ENCODE results near the gene XKR7.
"Not testable (repeated sequence)": the region's sequence is repeated elsewhere in the genome, so short reads cannot be mapped to it uniquely, and the experiment has no call there.

XKR7 gene

DNA sequence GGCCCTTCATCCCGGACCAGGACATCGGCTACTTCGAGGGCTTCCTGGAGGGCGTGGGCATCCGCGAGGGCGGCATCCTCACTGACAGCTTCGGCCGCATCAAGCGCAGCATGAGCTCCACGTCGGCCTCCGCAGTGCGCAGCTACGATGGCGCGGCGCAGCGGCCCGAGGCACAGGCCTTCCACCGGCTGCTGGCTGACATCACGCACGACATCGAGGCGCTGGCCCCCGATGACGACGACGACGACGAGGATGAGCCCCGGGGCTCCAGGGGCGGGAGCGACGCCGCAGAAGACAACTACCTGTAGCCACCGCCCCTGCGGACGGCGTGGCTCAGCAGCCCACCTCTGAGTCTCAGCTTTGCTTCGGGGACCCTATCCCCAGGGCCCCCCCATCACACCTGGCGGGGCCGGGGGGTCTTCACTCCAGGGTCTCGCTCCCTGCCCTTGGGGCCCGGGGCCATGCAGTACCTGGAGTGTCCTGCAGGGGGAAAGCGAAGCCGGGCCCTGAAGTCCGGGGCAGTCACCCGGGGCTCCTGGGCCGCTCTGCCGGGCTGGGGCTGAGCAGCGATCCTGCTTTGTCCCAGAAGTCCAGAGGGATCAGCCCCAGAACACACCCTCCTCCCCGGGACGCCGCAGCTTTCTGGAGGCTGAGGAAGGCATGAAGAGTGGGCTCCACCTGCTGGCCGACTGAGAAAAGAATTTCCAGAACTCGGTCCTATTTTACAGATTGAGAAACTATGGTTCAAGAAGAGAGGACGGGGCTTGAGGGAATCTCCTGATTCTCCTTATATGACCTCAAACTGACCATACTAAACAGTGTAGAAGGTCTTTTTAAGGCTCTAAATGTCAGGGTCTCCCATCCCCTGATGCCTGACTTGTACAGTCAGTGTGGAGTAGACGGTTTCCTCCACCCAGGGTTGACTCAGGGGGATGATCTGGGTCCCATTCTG lies 63.3 kb downstream of the XKR7 start:
- no peaks in the 10 kb centered on the region for H3K36me3 ChIP-seq (ENCODE audit: control insufficient read depth, insufficient read depth, low read length)
- H3K9ac ChIP-seq (ENCODE audit: low read length): no peak overlapping the region

DNA sequence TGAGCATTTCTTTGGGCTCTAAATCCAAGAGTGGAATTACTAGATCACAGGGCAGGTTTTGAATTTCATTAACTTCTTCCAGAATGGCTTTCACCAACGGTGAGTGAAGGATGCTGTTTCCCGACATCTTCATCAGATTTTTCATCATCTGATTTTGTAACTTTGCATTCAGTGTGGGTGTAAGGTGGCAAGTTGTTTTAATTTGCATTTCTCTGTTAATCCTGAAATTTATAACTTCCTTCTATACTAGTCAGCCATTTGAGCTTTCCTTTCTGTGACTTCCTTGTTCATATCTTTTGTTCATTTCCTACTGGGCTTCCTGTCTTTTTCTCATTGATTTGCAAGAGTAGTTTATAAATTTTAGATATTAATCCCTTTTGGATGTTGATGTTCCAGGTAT lies 65.4 kb downstream of the XKR7 start:
- Histone ChIP-seq H3K9me3 (ENCODE audit: control insufficient read depth, insufficient read depth, low read depth, low read length) (peaks cover 7% of the 10 kb centered on the region; the same call in 1 of the 2 replicates), H3K4me3 (ENCODE audit: low read depth, low read length) (no peak overlapping the region), H3K36me3 (ENCODE audit: control insufficient read depth, insufficient read depth, low read length) (no peaks in the 10 kb centered on the region), H3K9ac (ENCODE audit: low read length) (no peak overlapping the region), H3K27ac (ENCODE audit: low read depth, low read length) (no peak overlapping the region), H3K27me3 (ENCODE audit: control insufficient read depth, insufficient read depth, low read length) (no peaks in the 10 kb centered on the region), H3K4me1 (ENCODE audit: control insufficient read depth, insufficient read depth, low read length) (peaks cover 4% of the 10 kb centered on the region; the same call in 1 of the 2 replicates)

More for the DNA sequence above, 63.3 kb downstream of the XKR7 start:
- Histone ChIP-seq H3K4me3 (ENCODE audit: low read depth, low read length) (peak overlapping the region; percentile 31), H3K4me1 (ENCODE audit: control insufficient read depth, insufficient read depth, low read length) (peaks cover 4% of the 10 kb centered on the region; the same call in 1 of the 2 replicates), H3K27me3 (ENCODE audit: control insufficient read depth, insufficient read depth, low read length) (no peaks in the 10 kb centered on the region), H3K27ac (ENCODE audit: low read depth, low read length) (no peak overlapping the region), H3K9me3 (ENCODE audit: control insufficient read depth, insufficient read depth, low read depth, low read length) (no peaks in the 10 kb centered on the region)

DNA sequence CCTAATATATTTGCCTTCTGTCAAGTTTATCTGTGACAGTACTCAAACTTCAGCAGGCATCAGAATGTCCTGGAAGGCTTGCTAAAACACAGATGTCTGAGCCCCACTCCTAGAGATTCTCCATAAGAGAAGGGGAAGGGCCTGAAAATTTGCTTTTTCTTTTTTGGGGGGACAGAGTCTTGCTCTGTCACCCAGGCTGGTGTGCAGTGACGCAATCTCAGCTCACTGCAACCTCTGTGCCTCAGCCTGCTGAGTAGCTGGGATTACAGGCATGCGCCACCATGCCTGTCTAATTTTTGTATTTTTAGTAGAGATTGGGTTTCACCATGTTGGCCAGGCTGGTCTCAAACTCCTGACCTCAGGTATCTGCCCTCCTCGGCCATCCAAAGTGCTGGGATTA lies 65.8 kb downstream of the XKR7 start:
- H3K4me3 ChIP-seq (ENCODE audit: low read depth, low read length); H3K9ac ChIP-seq (ENCODE audit: low read length); H3K9me3 ChIP-seq (ENCODE audit: control insufficient read depth, insufficient read depth, low read depth, low read length); H3K27ac ChIP-seq (ENCODE audit: low read depth, low read length); H3K27me3 ChIP-seq (ENCODE audit: control insufficient read depth, insufficient read depth, low read length); H3K36me3 ChIP-seq (ENCODE audit: control insufficient read depth, insufficient read depth, low read length); H3K4me1 ChIP-seq (ENCODE audit: control insufficient read depth, insufficient read depth, low read length): not testable (repeated sequence)

DNA sequence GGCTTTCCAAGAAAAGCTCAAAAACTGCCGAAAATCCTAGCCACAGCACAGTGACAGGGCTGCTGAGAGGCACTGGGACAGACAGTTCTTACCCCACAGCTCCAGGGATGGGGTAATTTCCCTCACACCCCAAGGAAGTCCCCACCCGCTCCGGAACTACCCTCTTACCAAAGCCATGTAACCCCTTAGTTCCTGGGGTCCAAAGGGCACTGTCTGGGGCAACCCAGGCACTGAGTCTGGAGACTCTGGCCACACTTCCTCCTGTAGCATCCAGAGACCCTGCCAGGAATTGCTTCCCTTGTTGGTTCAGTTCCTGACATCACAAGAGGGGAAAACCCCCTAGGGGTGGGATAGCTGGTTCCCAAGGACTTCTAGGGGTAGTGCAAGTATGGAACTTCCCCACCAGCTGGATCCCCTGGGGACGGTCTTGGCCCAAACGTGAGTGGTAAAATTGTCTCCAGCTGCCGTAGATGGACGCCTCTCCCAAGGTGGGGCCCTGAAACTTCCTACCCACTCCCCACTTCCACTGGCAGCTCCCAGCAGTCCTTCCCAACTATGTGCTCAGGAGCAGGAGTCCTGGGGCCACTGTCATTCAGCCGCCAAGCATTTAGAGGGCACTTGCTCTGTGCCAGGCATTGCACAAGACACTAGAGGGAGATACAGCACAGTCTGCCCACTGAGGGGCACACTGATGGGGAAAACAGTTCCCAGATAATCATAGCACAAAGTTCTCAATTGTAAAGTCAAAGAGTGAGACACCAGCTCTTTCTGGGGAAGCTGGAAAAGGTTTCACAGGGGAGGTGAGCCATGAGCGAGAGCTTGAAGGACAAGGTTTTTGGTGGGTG lies 66.9 kb downstream of the XKR7 start:
- no peak overlapping the region for H3K4me3 ChIP-seq (ENCODE audit: low read depth, low read length)
- no peak overlapping the region for H3K9ac ChIP-seq (ENCODE audit: low read length)
- H3K4me1 ChIP-seq (ENCODE audit: control insufficient read depth, insufficient read depth, low read length): peaks cover under 1% of the 10 kb centered on the region; the same call in 1 of the 2 replicates
- H3K27me3 ChIP-seq (ENCODE audit: control insufficient read depth, insufficient read depth, low read length): no peaks in the 10 kb centered on the region
- no peaks in the 10 kb centered on the region for H3K36me3 ChIP-seq (ENCODE audit: control insufficient read depth, insufficient read depth, low read length)
- no peak overlapping the region for H3K27ac ChIP-seq (ENCODE audit: low read depth, low read length)
- peaks cover 9% of the 10 kb centered on the region; the same call in 1 of the 2 replicates for H3K9me3 ChIP-seq (ENCODE audit: control insufficient read depth, insufficient read depth, low read depth, low read length)

DNA sequence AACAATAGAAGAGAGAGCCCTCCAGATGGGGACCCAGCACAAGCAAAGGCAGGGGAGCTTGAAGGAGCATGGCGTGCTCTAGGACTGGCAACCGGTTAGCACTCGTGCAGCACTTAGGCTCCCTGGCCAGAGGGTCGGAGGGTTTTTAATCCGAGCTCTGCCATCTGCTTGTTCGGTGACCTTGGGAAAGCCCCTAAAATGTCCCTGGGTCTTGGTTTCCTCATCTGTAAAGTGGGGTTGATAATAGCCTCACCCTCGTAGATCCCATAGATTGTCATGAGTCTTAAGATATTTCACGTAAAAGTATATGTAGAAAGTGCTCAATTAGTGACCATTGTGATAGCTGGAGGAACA lies 67.5 kb downstream of the XKR7 start:
- Histone ChIP-seq H3K27ac (ENCODE audit: low read depth, low read length) (no peak overlapping the region), H3K4me3 (ENCODE audit: low read depth, low read length) (no peak overlapping the region), H3K4me1 (ENCODE audit: control insufficient read depth, insufficient read depth, low read length) (peaks cover 6% of the 10 kb centered on the region; the same call in 1 of the 2 replicates)

DNA sequence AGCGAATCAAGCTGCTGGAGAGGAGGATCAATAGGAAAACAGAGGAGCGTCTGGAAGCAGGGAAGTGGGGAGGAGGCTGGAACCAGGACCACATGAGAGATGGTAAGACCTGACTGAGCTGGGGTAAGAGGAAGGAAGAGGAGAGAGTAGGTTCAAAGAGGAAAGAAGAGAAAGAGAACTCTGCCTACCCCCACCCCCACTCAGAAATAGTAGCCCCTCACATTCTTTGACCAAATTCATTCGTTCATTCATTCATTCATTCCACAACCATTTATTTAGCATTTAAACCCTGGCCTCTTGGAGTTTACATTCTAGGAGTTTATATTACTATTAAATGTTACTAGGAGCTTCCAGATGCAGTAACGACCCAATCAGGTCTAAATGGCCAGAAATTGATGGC lies 68.3 kb downstream of the XKR7 start:
- Histone ChIP-seq H3K4me1 (ENCODE audit: control insufficient read depth, insufficient read depth, low read length) (peaks cover 13% of the 10 kb centered on the region), H3K27ac (ENCODE audit: low read depth, low read length) (no peak overlapping the region), H3K9me3 (ENCODE audit: control insufficient read depth, insufficient read depth, low read depth, low read length) (peaks cover 9% of the 10 kb centered on the region; the same call in 1 of the 2 replicates), H3K27me3 (ENCODE audit: control insufficient read depth, insufficient read depth, low read length) (no peaks in the 10 kb centered on the region), H3K4me3 (ENCODE audit: low read depth, low read length) (no peak overlapping the region), H3K9ac (ENCODE audit: low read length) (no peak overlapping the region), H3K36me3 (ENCODE audit: control insufficient read depth, insufficient read depth, low read length) (no peaks in the 10 kb centered on the region)

More for the DNA sequence above, 67.5 kb downstream of the XKR7 start:
- H3K36me3 ChIP-seq (ENCODE audit: control insufficient read depth, insufficient read depth, low read length): no peaks in the 10 kb centered on the region
- H3K27me3 ChIP-seq (ENCODE audit: control insufficient read depth, insufficient read depth, low read length): no peaks in the 10 kb centered on the region
- no peak overlapping the region for H3K9ac ChIP-seq (ENCODE audit: low read length)
- H3K9me3 ChIP-seq (ENCODE audit: control insufficient read depth, insufficient read depth, low read depth, low read length): peaks cover 9% of the 10 kb centered on the region; the same call in 1 of the 2 replicates

DNA sequence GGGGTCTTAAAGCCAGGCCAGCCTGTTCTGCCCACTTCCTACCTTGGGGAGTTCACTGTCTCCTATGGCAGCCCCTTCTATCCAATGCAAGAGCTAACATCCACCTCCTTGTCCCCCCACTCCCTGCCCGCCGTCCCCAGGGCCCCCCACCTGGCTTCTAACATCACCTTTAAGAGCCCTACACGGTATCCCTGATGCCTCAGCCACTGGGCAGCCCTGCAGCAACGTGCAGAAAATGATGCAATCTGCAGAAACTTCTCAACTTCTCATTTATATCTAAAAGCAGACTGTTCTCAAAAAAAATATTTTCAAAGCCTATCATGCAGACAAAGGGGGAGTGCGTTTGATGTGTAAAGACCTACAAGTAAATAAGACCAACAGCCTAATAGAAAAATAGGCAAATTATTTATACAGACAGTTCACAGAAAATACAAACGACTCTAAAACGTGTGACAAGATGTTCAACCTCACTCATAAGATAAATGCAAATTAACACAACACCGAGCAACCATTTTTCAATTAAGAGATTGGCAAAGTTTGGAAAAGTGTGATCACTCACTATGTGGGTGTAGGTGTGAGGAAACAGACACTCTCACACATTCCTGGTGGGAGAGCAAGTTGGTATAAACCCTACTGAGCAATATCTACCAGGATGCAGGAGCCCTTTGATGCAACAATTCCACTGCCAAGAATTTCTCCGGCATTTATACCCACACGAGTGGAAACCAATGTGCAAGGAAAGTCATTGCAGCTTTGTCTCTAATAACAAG lies 69.0 kb downstream of the XKR7 start:
- H3K36me3 ChIP-seq (ENCODE audit: control insufficient read depth, insufficient read depth, low read length): no peaks in the 10 kb centered on the region
- H3K27me3 ChIP-seq (ENCODE audit: control insufficient read depth, insufficient read depth, low read length): no peaks in the 10 kb centered on the region
- no peak overlapping the region for H3K27ac ChIP-seq (ENCODE audit: low read depth, low read length)
- H3K9me3 ChIP-seq (ENCODE audit: control insufficient read depth, insufficient read depth, low read depth, low read length): peaks cover 9% of the 10 kb centered on the region; the same call in 1 of the 2 replicates
- peaks cover 13% of the 10 kb centered on the region for H3K4me1 ChIP-seq (ENCODE audit: control insufficient read depth, insufficient read depth, low read length)
- no peak overlapping the region for H3K9ac ChIP-seq (ENCODE audit: low read length)
- H3K4me3 ChIP-seq (ENCODE audit: low read depth, low read length): no peak overlapping the region

DNA sequence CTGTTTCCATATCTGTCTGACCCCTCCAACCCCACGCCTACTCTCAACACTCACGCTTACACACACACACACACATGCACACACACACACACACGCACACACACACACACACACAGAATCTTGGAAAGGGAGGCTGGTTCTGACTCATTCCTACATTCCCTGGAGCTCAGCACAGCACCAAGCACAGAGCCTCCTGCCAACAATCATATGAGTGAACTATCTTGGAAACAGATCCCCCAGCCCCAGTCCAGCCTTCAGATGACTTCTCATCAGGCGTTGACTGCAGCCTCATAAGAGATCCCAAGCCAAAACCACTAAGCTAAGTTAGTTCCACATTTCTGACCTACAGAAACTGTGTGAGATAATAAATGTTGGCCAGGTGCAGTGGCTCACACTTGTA lies 70.0 kb downstream of the XKR7 start:
- H3K9ac ChIP-seq (ENCODE audit: low read length): no peak overlapping the region
- no peaks in the 10 kb centered on the region for H3K27me3 ChIP-seq (ENCODE audit: control insufficient read depth, insufficient read depth, low read length)
- no peak overlapping the region for H3K4me3 ChIP-seq (ENCODE audit: low read depth, low read length)
- no peaks in the 10 kb centered on the region for H3K36me3 ChIP-seq (ENCODE audit: control insufficient read depth, insufficient read depth, low read length)
- H3K9me3 ChIP-seq (ENCODE audit: control insufficient read depth, insufficient read depth, low read depth, low read length): peaks cover 9% of the 10 kb centered on the region; the same call in 1 of the 2 replicates
- peaks cover 13% of the 10 kb centered on the region for H3K4me1 ChIP-seq (ENCODE audit: control insufficient read depth, insufficient read depth, low read length)
- H3K27ac ChIP-seq (ENCODE audit: low read depth, low read length): no peak overlapping the region

DNA sequence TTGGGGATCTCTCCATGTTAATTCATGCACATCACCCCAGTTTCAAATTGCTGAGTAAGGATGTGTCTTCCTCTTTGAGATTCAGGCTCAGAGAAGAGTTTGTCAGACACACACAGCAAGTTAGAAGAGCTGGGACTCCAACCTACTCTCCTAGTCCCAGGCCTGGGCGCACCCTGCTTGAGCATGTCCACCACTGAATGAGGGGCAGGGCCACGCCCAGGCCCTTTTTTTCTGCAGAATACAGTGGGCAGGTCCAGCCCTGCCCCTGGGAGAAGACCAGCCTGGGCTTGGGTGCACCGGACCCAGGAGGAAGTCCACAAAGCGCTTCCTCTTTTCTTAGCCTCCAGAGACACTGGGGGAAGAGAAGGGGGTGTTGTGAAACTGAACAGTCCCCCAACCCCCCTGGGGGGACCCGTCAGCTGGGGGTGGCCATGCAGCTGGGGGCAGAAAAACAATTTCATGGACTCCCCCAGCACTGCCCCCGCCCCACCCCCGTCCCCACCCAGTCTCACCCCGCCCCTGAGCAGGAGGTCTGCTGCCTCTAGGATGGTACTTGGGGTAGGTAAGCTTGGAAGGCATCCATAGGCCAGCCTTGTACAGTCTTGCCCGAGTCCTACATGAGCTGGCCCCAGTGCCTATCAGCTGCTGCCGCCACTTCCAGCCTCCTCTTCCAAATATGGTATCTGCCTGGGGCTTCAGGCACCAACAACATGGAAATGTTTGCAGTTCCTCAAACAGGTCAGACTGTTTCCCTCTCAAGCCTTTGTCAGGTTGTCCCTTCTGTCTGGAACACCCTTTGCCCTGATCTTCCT lies 72.4 kb downstream of the XKR7 start:
- H3K27ac ChIP-seq (ENCODE audit: low read depth, low read length): no peak overlapping the region
- H3K4me1 ChIP-seq (ENCODE audit: control insufficient read depth, insufficient read depth, low read length): peaks cover 13% of the 10 kb centered on the region
- no peak overlapping the region for H3K9ac ChIP-seq (ENCODE audit: low read length)
- H3K36me3 ChIP-seq (ENCODE audit: control insufficient read depth, insufficient read depth, low read length): no peaks in the 10 kb centered on the region
- peaks cover 9% of the 10 kb centered on the region; the same call in 1 of the 2 replicates for H3K9me3 ChIP-seq (ENCODE audit: control insufficient read depth, insufficient read depth, low read depth, low read length)
- H3K27me3 ChIP-seq (ENCODE audit: control insufficient read depth, insufficient read depth, low read length): no peaks in the 10 kb centered on the region
- H3K4me3 ChIP-seq (ENCODE audit: low read depth, low read length): no peak overlapping the region

DNA sequence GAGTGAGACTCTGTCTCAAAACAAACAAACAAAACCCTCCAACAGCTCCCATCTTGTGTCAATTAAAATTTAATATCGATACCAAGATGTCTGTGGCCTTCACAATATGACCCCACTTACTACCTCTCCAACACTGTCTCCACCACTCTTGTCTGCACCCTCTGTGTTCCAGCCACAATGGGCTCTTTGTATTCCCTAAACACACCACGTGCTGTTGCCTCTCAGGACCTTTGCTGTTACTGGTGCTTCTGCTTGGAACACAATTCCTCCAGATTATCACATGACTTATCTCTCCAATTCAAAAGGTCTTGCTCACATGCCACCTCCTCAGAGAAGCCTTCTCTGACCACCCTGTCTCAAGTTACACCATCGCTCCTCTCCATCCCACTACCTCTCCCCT lies 78.0 kb downstream of the XKR7 start:
- Histone ChIP-seq H3K9ac (ENCODE audit: low read length) (no peak overlapping the region), H3K36me3 (ENCODE audit: control insufficient read depth, insufficient read depth, low read length) (no peaks in the 10 kb centered on the region), H3K27ac (ENCODE audit: low read depth, low read length) (no peak overlapping the region), H3K27me3 (ENCODE audit: control insufficient read depth, insufficient read depth, low read length) (peaks cover 20% of the 10 kb centered on the region), H3K4me1 (ENCODE audit: control insufficient read depth, insufficient read depth, low read length) (peaks cover 3% of the 10 kb centered on the region; the same call in 1 of the 2 replicates), H3K4me3 (ENCODE audit: low read depth, low read length) (no peak overlapping the region), H3K9me3 (ENCODE audit: control insufficient read depth, insufficient read depth, low read depth, low read length) (peaks cover 10% of the 10 kb centered on the region; the same call in 1 of the 2 replicates)

Measured in HUES6 (cell line).